Ascending aorta (tissue), 2 donors: ENCODE data around the gene TM9SF3. TPM values are rescaled to one million over a fixed set of nuclear protein-coding genes. Genes with fewer than 3 reads are reported as not detected.

Source experiments
- DNase-seq, 2 donors: peaks; one replicate each; pipeline ENCODE4 v3.0.0-alpha.2; 2019; ENCODE audit warnings: low spot score in 2 of 2
- H3K27ac ChIP-seq, 2 donors: fragments of 200-600 bp; sonication (generic); one replicate each; pipeline ENCODE4 v1.5.1; 2016 to 2017; ENCODE audit warnings: mild to moderate bottlenecking in 1 of 2
- H3K27me3 ChIP-seq: fragments of 200-600 bp; sonication (generic); one replicate; pipeline ENCODE4 v1.5.1; 2017
- H3K36me3 ChIP-seq, 2 donors: fragments of 200-600 bp; sonication (generic); one replicate each; pipeline ENCODE4 v1.5.1; 2016
- H3K4me1 ChIP-seq, 2 donors: fragments of 200-600 bp; sonication (generic); one replicate each; pipeline ENCODE4 v1.5.1; 2016 to 2017; ENCODE audit warnings: mild to moderate bottlenecking in 1 of 2
- H3K4me3 ChIP-seq, 2 donors: fragments of 200-600 bp; sonication (generic); one replicate each; pipeline ENCODE4 v1.5.1; 2016 to 2017; ENCODE audit warnings: mild to moderate bottlenecking in 1 of 2
- H3K9me3 ChIP-seq, 2 donors: fragments of 200-600 bp; sonication (generic); one replicate each; pipeline ENCODE4 v1.5.1; 2016
- intact Hi-C: fragments of 100-400 bp; cut with DNase I; formaldehyde crosslinking; loops from one replicate; pipeline ENCODE4 v1.15.1; 2023
- total RNA-seq: library from RNA; depleted of rRNA; stranded (reverse); fragments of >200 nt; gene quantifications from one replicate; pipeline ENCODE4 v1.1.0, GENCODE V29; 2016
- TF ChIP-seq, protein P1 (sequence below), 3 experiments: fragments of 200-600 bp in 2 of 3; fragments of 450-650 bp in 1 of 3; sonication (generic) in 2 of 3; IDR thresholded peaks; one replicate each; pipeline ENCODE4 v1.5.1; 2016 to 2019; ENCODE audit warnings: antibody characterized with exemption in 3 of 3, mild to moderate bottlenecking in 1 of 3, moderate library complexity in 1 of 3

The TM9SF3 gene
- total RNA-seq, 1 donor from 2014 or later = 30.4 TPM

DNA sequence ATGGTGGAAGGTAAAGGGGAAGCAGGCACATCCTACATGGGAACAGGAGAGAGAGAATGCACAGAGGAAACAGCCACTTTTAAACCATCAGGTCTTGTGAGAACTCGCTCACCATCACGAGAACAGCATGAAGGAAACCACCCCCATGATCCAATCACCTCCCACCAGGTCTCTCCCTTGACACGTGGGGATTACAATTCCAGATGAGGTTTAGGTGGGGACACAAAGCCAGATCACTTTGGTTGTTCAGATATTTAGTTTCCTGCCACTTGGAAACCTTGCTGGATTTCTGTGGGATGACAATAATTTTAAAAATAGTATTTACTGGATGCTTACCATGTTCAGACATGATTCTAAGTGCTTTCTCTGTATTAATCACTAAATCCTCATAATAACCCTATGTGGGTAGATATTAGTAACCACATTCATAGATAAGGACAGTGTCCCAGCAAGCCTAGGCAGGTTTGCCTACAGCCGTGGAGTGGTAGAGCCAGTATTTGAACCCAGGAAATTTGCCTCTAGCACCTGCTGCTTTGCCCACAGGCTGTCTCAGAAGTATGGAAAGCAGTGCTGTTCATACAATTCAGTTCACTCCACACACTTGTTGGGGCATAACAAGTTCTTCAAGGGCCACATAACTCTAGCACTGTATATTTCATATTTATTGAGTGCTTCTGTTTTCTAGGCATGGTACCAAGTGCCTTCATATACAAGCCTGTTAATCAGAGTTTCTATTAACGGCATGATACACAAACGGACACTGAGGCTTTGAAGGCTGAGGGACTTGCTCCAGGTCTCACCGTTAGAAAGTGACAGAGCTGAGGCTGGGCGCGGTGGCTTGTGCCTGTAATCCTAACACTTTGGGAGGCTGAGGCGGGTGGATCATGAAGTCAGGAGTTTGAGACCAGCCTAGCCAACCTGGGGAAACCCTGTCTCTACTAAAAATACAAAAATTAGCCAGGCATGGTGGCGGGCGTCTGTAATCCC lies 81.4 kb downstream of the TM9SF3 start:
- Histone ChIP-seq H3K27me3 (no peaks in the 10 kb centered on the region), H3K27ac (no peak overlapping the region), H3K4me3 (no peak overlapping the region), H3K9me3 (no peaks in the 10 kb centered on the region), H3K4me1 (no peaks in the 10 kb centered on the region), H3K36me3 (no peaks in the 10 kb centered on the region)
- TF ChIP-seq, protein P1, sequence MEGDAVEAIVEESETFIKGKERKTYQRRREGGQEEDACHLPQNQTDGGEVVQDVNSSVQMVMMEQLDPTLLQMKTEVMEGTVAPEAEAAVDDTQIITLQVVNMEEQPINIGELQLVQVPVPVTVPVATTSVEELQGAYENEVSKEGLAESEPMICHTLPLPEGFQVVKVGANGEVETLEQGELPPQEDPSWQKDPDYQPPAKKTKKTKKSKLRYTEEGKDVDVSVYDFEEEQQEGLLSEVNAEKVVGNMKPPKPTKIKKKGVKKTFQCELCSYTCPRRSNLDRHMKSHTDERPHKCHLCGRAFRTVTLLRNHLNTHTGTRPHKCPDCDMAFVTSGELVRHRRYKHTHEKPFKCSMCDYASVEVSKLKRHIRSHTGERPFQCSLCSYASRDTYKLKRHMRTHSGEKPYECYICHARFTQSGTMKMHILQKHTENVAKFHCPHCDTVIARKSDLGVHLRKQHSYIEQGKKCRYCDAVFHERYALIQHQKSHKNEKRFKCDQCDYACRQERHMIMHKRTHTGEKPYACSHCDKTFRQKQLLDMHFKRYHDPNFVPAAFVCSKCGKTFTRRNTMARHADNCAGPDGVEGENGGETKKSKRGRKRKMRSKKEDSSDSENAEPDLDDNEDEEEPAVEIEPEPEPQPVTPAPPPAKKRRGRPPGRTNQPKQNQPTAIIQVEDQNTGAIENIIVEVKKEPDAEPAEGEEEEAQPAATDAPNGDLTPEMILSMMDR (IDR thresholded peaks at IDR 0.05) = no peak
- no peak for DNase-seq
- intact Hi-C loops = no loop called here

DNA sequence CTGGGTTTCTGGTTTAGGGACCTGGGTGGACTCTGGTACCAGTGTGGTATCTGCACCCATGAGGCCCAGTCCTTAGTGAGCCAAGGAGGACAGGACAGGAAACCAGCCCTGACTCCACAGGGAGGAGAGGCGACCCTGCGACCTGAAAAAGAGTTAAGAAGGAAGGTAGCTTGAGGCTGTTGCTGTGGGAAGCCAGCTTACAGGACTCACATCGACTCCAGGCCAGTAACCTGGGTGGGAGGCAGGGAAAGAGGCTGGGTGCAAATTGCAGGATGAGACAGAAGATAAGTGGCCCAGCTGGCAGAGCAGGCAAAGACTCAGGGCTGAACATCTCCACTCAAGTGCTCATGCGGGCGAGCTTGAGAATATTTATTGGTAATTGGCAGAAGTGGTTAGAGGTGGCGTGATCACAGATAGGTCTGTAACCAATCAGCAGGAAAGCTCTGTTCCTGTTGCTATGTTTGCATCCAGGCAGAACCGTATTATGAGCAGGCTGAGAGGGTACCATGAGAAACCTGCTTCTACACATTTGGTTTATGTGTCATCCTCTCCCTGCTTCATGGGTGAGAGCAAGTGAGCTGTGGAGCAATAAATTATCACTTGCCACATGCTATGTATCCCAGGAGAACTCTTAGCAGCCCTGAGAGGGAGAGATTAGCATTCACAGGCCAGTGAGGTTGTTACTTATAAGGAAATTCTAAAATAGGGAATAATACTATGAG lies 84.1 kb downstream of the TM9SF3 start:
- no peak for DNase-seq
- no peaks in the 10 kb centered on the region for H3K4me1 ChIP-seq
- TF ChIP-seq, protein P1 (IDR thresholded peaks at IDR 0.05) = no peak
- H3K9me3 ChIP-seq = no peaks in the 10 kb centered on the region
- intact Hi-C loops = no loop called here
- H3K36me3 ChIP-seq = no peaks in the 10 kb centered on the region
- H3K27me3 ChIP-seq = no peaks in the 10 kb centered on the region
- no peak overlapping the region for H3K4me3 ChIP-seq
- H3K27ac ChIP-seq = no peak overlapping the region

DNA sequence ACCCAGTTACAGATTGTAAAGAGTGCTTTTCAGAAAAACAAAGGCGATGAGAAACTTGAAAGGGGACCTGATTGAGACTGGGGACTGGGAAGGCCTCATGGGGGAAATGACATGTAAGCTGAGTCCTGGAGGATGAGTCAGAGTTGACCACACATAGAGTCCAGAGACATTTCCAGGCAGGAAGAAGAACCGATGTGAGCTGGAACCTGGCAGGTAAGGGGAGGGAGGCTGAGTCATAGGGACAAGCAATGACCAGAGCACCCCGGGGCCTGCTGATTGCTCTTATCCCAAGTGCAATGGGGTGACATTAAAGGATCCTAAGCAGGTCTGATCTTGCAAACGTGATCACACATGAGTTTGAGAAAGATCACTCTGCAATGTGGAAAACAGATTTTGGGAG lies 84.8 kb downstream of the TM9SF3 start:
- DNase-seq = no peak
- H3K4me3 ChIP-seq = no peak overlapping the region
- TF ChIP-seq, protein P1 (IDR thresholded peaks at IDR 0.05) = no peak
- H3K27ac ChIP-seq = no peak overlapping the region
- no peaks in the 10 kb centered on the region for H3K27me3 ChIP-seq
- H3K9me3 ChIP-seq = no peaks in the 10 kb centered on the region
- intact Hi-C loops = no loop called here
- no peaks in the 10 kb centered on the region for H3K36me3 ChIP-seq
- no peaks in the 10 kb centered on the region for H3K4me1 ChIP-seq

DNA sequence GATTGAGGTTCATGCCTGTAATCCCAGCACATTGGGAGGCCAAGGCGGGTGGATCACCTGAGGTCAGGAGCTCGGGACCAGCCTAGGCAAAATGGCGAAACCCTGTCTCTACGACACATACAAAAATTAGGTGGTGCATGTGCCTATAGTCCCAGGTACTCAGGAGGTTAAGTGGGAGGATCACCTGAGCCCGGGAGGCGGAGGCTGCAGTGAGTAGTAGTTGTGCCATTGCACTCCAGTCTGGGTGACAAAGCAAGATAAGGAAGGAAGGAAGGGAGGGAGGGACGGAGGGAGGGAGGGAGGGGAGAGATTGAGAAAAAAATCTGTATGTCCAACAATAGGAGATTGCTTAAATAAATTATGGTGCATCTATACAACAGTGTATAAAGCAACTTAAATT lies 86.3 kb downstream of the TM9SF3 start:
- intact Hi-C loops = no loop called here
- no peaks in the 10 kb centered on the region for H3K27me3 ChIP-seq
- H3K27ac ChIP-seq = no peak overlapping the region
- H3K4me1 ChIP-seq = no peaks in the 10 kb centered on the region
- TF ChIP-seq, protein P1 (IDR thresholded peaks at IDR 0.05) = no peak
- no peak for DNase-seq
- no peaks in the 10 kb centered on the region for H3K36me3 ChIP-seq
- no peaks in the 10 kb centered on the region for H3K9me3 ChIP-seq
- no peak overlapping the region for H3K4me3 ChIP-seq

DNA sequence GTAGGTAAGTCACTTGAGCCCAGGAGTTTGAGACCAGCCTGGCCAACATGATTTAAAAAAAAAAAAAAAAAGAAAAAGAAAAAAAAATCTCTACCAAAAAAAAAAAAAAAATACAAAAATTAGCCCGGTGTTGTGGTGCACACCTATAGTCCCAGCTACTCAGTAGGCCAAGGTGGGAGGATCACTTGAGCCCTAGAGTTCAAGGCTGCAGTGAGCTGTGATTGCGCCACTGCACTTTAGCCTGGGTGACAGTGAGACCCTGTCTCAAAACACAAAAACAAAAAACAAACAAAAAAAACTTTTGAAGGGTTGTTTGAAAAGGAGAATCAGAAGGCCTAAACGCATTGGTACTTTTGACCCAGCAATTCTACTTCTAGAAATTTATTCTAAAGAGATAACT lies 86.8 kb downstream of the TM9SF3 start:
- no peaks in the 10 kb centered on the region for H3K36me3 ChIP-seq
- intact Hi-C loops = no loop called here
- DNase-seq = no peak

More for the DNA sequence above, 86.8 kb downstream of the TM9SF3 start:
- H3K27me3 ChIP-seq = no peaks in the 10 kb centered on the region
- H3K9me3 ChIP-seq = no peaks in the 10 kb centered on the region
- TF ChIP-seq, protein P1 (IDR thresholded peaks at IDR 0.05) = no peak
- no peaks in the 10 kb centered on the region for H3K4me1 ChIP-seq
- no peak overlapping the region for H3K4me3 ChIP-seq
- no peak overlapping the region for H3K27ac ChIP-seq
